Testis (tissue), 3 donors: ENCODE measurements around the gene MDFIC. TPM values are rescaled to one million over a fixed set of nuclear protein-coding genes. Genes with fewer than 3 reads are reported as not detected.

Source experiments
- DNase-seq: peaks from one replicate; pipeline ENCODE4 v3.0.0-alpha.2; 2019
- H3K27ac ChIP-seq, 2 donors: fragments of 200-600 bp; sonication (generic); one replicate each; pipeline ENCODE4 v1.5.1; 2019
- H3K27me3 ChIP-seq: fragments of 200-600 bp; sonication (generic); one replicate; pipeline ENCODE4 v1.5.1; 2019
- H3K36me3 ChIP-seq: fragments of 200-600 bp; sonication (generic); one replicate; pipeline ENCODE4 v1.5.1; 2017; ENCODE audit warnings: low read depth; ENCODE audit errors: missing control alignments
- H3K4me1 ChIP-seq: fragments of 200-600 bp; sonication (generic); one replicate; pipeline ENCODE4 v1.5.1; 2019
- H3K4me3 ChIP-seq, 2 donors: fragments of 200-600 bp; sonication (generic); one replicate each; pipeline ENCODE4 v1.5.1; 2017 to 2019
- H3K9me3 ChIP-seq: fragments of 200-600 bp; sonication (generic); one replicate; pipeline ENCODE4 v1.5.1; 2017
- CTCF ChIP-seq, 3 experiments: fragments of 450-650 bp in 2 of 3; fragments of 200-600 bp in 1 of 3; sonication (generic) in 1 of 3; IDR thresholded peaks; one replicate each; pipeline ENCODE4 v1.5.1; 2016 to 2019; ENCODE audit warnings: antibody characterized with exemption in 3 of 3, mild to moderate bottlenecking in 2 of 3, moderate library complexity in 1 of 3
- POLR2A ChIP-seq: fragments of 450-650 bp; IDR thresholded peaks from one replicate; pipeline ENCODE4 v1.6.1; 2017; ENCODE audit warnings: antibody characterized with exemption, mild to moderate bottlenecking, moderate library complexity
- WGBS, 2 donors: methylation state at CpG; one replicate each; pipeline ENCODE4 v1.1.5; 2018; 5-methylcytosine and 5-hydroxymethylcytosine counted together
- intact Hi-C: fragments of 100-400 bp; cut with DNase I; formaldehyde crosslinking; loops from one replicate; pipeline ENCODE4 v1.15.1; 2023; ENCODE audit warnings: low total_unique reads
- polyA plus RNA-seq: library from polyadenylated mRNA; stranded (reverse); fragments of 350-450 nt; fragmentation: Illumina TruSeq; extraction: RNeasy Lipid Tissue Mini Kit (QIAGEN cat#74804); gene quantifications from one replicate; pipeline ENCODE4 v1.2.3, GENCODE V29; 2014; ENCODE audit warnings: low read depth, low replicate concordance; ENCODE audit not compliant: insufficient read depth
- total RNA-seq, 2 donors: library from RNA; depleted of rRNA; stranded (reverse); fragments of >200 nt; gene quantifications; one replicate each; pipeline ENCODE4 v1.2.3, GENCODE V29; 2016

The MDFIC gene
- total and polyA plus RNA-seq, 3 donors from 2014 or later: 5.8 to 7.6 (median 6.1) TPM

GRCh38 chr7:115009139-115009538 is 87.2 kb downstream of the MDFIC start:
- H3K27me3 ChIP-seq: no peaks in the 10 kb centered on the region
- H3K36me3 ChIP-seq: no peaks in the 10 kb centered on the region
- peaks cover 12% of the 10 kb centered on the region for H3K4me1 ChIP-seq
- no peak for DNase-seq
- 34 to 38% methylated on average over 3 of the region's 3 CpGs for WGBS, 2 donors
- no peaks in the 10 kb centered on the region for H3K9me3 ChIP-seq
- no peak overlapping the region for H3K4me3 ChIP-seq
- TF ChIP-seq POLR2A (no peak), CTCF (IDR thresholded peaks at IDR 0.05) (no peak)
- no peak overlapping the region for H3K27ac ChIP-seq
- intact Hi-C loops: no loop called here

GRCh38 chr7:115009736-115010440 is 88.0 kb downstream of the MDFIC start:
- Histone ChIP-seq H3K27me3 (no peaks in the 10 kb centered on the region), H3K9me3 (no peaks in the 10 kb centered on the region), H3K4me1 (peaks cover 12% of the 10 kb centered on the region), H3K4me3 (no peak overlapping the region), H3K27ac (no peak overlapping the region), H3K36me3 (no peaks in the 10 kb centered on the region)
- DNase-seq: peak; percentile 50
- intact Hi-C loops: no loop called here
- WGBS, 2 donors: 88 to 94% methylated on average over 1 of the region's 1 CpG
- TF ChIP-seq CTCF (IDR thresholded peaks at IDR 0.05): no peak
- TF ChIP-seq POLR2A: no peak

GRCh38 chr7:115010441-115010820 is 88.5 kb downstream of the MDFIC start:
- DNase-seq: no peak
- 77 to 88% methylated on average over 1 of the region's 1 CpG for WGBS, 2 donors
- Histone ChIP-seq H3K9me3 (no peaks in the 10 kb centered on the region), H3K36me3 (no peaks in the 10 kb centered on the region), H3K27ac (no peak overlapping the region), H3K27me3 (no peaks in the 10 kb centered on the region), H3K4me1 (peaks cover 12% of the 10 kb centered on the region), H3K4me3 (no peak overlapping the region)
- TF ChIP-seq POLR2A: no peak
- TF ChIP-seq CTCF (IDR thresholded peaks at IDR 0.05): no peak
- intact Hi-C loops: no loop called here

- TF ChIP-seq CTCF (IDR thresholded peaks at IDR 0.05) (no peak), POLR2A (no peak)
- no peak for DNase-seq
- Histone ChIP-seq H3K9me3 (no peaks in the 10 kb centered on the region), H3K27ac (no peak overlapping the region), H3K4me3 (no peak overlapping the region), H3K27me3 (no peaks in the 10 kb centered on the region), H3K36me3 (no peaks in the 10 kb centered on the region), H3K4me1 (peaks cover 9% of the 10 kb centered on the region)
- intact Hi-C loops: no loop called here
- 82% methylated on average over 3 of the region's 3 CpGs for WGBS, 2 donors
These were observed 92.0 kb downstream of the MDFIC start for GRCh38 chr7:115013886-115014285.

- H3K4me3 ChIP-seq: no peak overlapping the region
- H3K27ac ChIP-seq: no peak overlapping the region
- no peaks in the 10 kb centered on the region for H3K4me1 ChIP-seq
- intact Hi-C loops: no loop called here
- no peaks in the 10 kb centered on the region for H3K27me3 ChIP-seq
- TF ChIP-seq CTCF (IDR thresholded peaks at IDR 0.05) (no peak), POLR2A (no peak)
- WGBS, 2 donors: 84 to 91% methylated on average over 1 of the region's 1 CpG
- no peaks in the 10 kb centered on the region for H3K36me3 ChIP-seq
- no peak for DNase-seq
- no peaks in the 10 kb centered on the region for H3K9me3 ChIP-seq
These were observed 92.9 kb downstream of the MDFIC start for GRCh38 chr7:115014794-115015193.
